OCI-LY3 (cell line): ENCODE results near the gene ZNF219.

Experiments
- H2AFZ ChIP-seq: fragments of 200-600, 300-600 bp; shearing (Covaris generic); 2 replicates; pipeline ENCODE4 v1.6.0; 2014; ENCODE audit warnings: antibody characterized with exemption, low read depth, low read length
- H3K27ac ChIP-seq: fragments of 200-600, 300-600 bp; sonication (generic); 2 replicates; pipeline ENCODE4 v1.5.1; 2014; ENCODE audit warnings: mild to moderate bottlenecking, low read length, moderate library complexity, mixed read lengths
- H3K27me3 ChIP-seq: fragments of 200-600, 300-600 bp; sonication (generic); 2 replicates; pipeline ENCODE4 v1.6.1; 2014; ENCODE audit warnings: low read depth, low read length, mixed read lengths
- H3K36me3 ChIP-seq: fragments of 200-600, 300-600 bp; sonication (generic); replicated peaks from 2 replicates; pipeline ENCODE3; 2014; ENCODE audit warnings: low read depth, low read length, mixed read lengths
- H3K4me1 ChIP-seq: fragments of 300-600, 200-600 bp; sonication (generic); 2 replicates; pipeline ENCODE4 v1.6.1; 2014; ENCODE audit warnings: low read length, mixed read lengths
- H3K4me2 ChIP-seq: fragments of 200-600, 300-600 bp; sonication (generic); 2 replicates; pipeline ENCODE4 v1.6.1; 2014; ENCODE audit warnings: low read length, mixed read lengths
- H3K4me3 ChIP-seq: fragments of 300-600, 200-600 bp; sonication (generic); 2 replicates; pipeline ENCODE4 v1.5.1; 2014; ENCODE audit warnings: antibody characterized with exemption, mild to moderate bottlenecking, low read length, moderate library complexity
- H3K79me2 ChIP-seq: fragments of 300-600, 200-600 bp; shearing (Covaris generic); 2 replicates; pipeline ENCODE4 v1.6.1; 2014; ENCODE audit warnings: mild to moderate bottlenecking, low read length, mixed read lengths
- H3K9ac ChIP-seq: fragments of 300-600, 200-600 bp; shearing (Covaris generic); 2 replicates; pipeline ENCODE4 v1.6.0; 2014; ENCODE audit warnings: mild to moderate bottlenecking, low read length, moderate library complexity
- H3K9me3 ChIP-seq: fragments of 200-600, 300-600 bp; shearing (Covaris generic); 2 replicates; pipeline ENCODE4 v1.6.1; 2014; ENCODE audit warnings: low read length, mixed read lengths; ENCODE audit not compliant: insufficient read depth
- H4K20me1 ChIP-seq: fragments of 200-600, 300-600 bp; sonication (generic); 2 replicates; pipeline ENCODE4 v1.6.1; 2016; ENCODE audit warnings: low read length, mixed read lengths; ENCODE audit not compliant: insufficient read depth
- CTCF ChIP-seq: fragments of 200-600, 300-600 bp; sonication (generic); IDR thresholded peaks from 2 replicates; pipeline ENCODE4 v1.5.1; 2014; ENCODE audit warnings: antibody characterized with exemption, low read length, low read depth
- EZH2phosphoT487 ChIP-seq: fragments of 200-600 bp; shearing (Covaris generic); IDR thresholded peaks from 2 replicates; pipeline ENCODE4 v1.6.1; 2018; ENCODE audit warnings: antibody characterized with exemption, mixed run types, low read depth

ZNF219 gene

GRCh38 chr14:21118933-21119332 lies 20.5 kb upstream of the ZNF219 start:
- no peaks in the 10 kb centered on the region for H3K36me3 ChIP-seq

GRCh38 chr14:21113369-21113768 lies 14.9 kb upstream of the ZNF219 start:
- Histone ChIP-seq H4K20me1 (no peaks in the 10 kb centered on the region), H3K79me2 (no peaks in the 10 kb centered on the region), H3K9me3 (0 out of 2 replicates have a peak, but pooled peaks cover 3% of the 10 kb centered on the region), H3K9ac (no peak overlapping the region), H3K4me3 (no peak overlapping the region), H3K36me3 (peaks cover 11% of the 10 kb centered on the region), H3K4me2 (no peak overlapping the region), H3K27ac (no peak overlapping the region), H3K4me1 (peaks cover 27% of the 10 kb centered on the region), H2AFZ (no peak overlapping the region), H3K27me3 (no peaks in the 10 kb centered on the region)
- no peak for TF ChIP-seq EZH2phosphoT487
- no peak for TF ChIP-seq CTCF

More at GRCh38 chr14:21118933-21119332, 20.5 kb upstream of the ZNF219 start:
- Histone ChIP-seq H3K9me3 (no peaks in the 10 kb centered on the region), H3K4me1 (no peaks in the 10 kb centered on the region; the same call in 1 of the 2 replicates), H3K4me3 (no peak overlapping the region), H3K27ac (no peak overlapping the region), H4K20me1 (no peaks in the 10 kb centered on the region), H3K9ac (no peak overlapping the region), H2AFZ (no peak overlapping the region), H3K79me2 (no peaks in the 10 kb centered on the region), H3K4me2 (no peak overlapping the region), H3K27me3 (0 out of 2 replicates have a peak, but pooled peaks cover 5% of the 10 kb centered on the region)
- no peak for TF ChIP-seq CTCF
- no peak for TF ChIP-seq EZH2phosphoT487

GRCh38 chr14:21112255-21112654 lies 13.8 kb upstream of the ZNF219 start:
- no peaks in the 10 kb centered on the region for H3K79me2 ChIP-seq
- H3K9ac ChIP-seq: no peak overlapping the region
- H3K4me2 ChIP-seq: no peak overlapping the region
- no peaks in the 10 kb centered on the region for H4K20me1 ChIP-seq
- no peak overlapping the region for H3K4me3 ChIP-seq
- H3K4me1 ChIP-seq: peaks cover 36% of the 10 kb centered on the region
- TF ChIP-seq EZH2phosphoT487: no peak
- no peak for TF ChIP-seq CTCF
- peaks cover 11% of the 10 kb centered on the region for H3K36me3 ChIP-seq
- no peaks in the 10 kb centered on the region for H3K27me3 ChIP-seq
- H2AFZ ChIP-seq: no peak overlapping the region
- H3K27ac ChIP-seq: no peak overlapping the region
- H3K9me3 ChIP-seq: 0 out of 2 replicates have a peak, but pooled peaks cover 3% of the 10 kb centered on the region

- H4K20me1 ChIP-seq: no peaks in the 10 kb centered on the region
- peak overlapping the region; percentile 54 for H3K4me2 ChIP-seq
- no peak overlapping the region for H2AFZ ChIP-seq
Measured at GRCh38 chr14:21109377-21110138, 11.1 kb upstream of the ZNF219 start.

More at GRCh38 chr14:21109377-21110138, 11.1 kb upstream of the ZNF219 start:
- Histone ChIP-seq H3K4me3 (peak overlapping the region; percentile 19), H3K9me3 (0 out of 2 replicates have a peak, but pooled peaks cover 3% of the 10 kb centered on the region), H3K9ac (peak overlapping the region; percentile 50; the same call in 1 of the 2 replicates), H3K27me3 (no peaks in the 10 kb centered on the region), H3K27ac (peak overlapping the region; percentile 93), H3K4me1 (peaks cover 54% of the 10 kb centered on the region), H3K36me3 (peaks cover 11% of the 10 kb centered on the region), H3K79me2 (no peaks in the 10 kb centered on the region)
- TF ChIP-seq CTCF (no peak), EZH2phosphoT487 (no peak)
